Measurements from ENCODE around the gene UBE2O.

Gene UBE2O

DNA sequence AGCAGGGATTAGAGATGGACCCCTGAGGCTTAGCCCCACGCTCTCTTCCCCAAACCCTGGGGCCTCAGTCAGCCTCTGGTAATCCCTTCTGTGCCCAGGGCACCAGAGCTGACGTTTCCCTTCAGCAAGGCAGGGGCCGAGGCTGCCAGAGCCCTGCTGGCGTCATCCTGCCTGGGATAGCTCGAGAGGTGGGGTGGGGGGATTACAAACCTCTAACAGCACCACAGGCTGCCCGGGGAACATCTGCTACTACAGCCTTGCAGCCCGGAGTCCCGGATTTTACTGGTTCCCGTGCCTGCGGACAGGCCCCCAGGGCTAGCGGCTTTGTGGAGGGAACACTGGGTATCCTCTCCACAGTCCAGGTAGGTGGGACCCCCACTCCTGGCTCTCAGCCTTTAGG is 14.4 kb upstream of the UBE2O start, which contains the start of gene AANAT:
Gene AANAT, plus strand, starts transcription at position 238 of the 400 bp plus-strand sequence. CDS start 1,144 bp downstream, outside the sequence.
- no peak for DNase-seq (ENCODE audit: low read depth in 3 of 3)

DNA sequence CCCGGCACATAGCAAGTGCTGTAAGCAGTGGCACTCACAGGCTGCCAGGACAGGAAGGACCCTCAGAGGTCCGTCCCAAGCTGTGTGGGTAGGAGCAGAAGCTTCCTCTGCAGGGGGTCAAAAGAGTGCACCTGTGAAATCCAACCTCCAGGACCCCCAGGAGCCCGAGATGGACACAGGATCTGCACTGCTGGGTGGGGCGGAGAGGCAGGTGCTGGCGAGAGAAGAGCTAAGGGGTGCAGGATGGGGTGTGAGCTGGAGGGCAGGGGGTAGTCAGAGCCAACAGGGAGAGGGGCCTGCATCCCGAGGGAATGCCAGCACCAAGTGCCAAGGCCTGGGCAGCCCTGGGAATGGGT is 13.8 kb upstream of the UBE2O start:
- DNase-seq (ENCODE audit: low read depth in 3 of 3), result no peak

DNA sequence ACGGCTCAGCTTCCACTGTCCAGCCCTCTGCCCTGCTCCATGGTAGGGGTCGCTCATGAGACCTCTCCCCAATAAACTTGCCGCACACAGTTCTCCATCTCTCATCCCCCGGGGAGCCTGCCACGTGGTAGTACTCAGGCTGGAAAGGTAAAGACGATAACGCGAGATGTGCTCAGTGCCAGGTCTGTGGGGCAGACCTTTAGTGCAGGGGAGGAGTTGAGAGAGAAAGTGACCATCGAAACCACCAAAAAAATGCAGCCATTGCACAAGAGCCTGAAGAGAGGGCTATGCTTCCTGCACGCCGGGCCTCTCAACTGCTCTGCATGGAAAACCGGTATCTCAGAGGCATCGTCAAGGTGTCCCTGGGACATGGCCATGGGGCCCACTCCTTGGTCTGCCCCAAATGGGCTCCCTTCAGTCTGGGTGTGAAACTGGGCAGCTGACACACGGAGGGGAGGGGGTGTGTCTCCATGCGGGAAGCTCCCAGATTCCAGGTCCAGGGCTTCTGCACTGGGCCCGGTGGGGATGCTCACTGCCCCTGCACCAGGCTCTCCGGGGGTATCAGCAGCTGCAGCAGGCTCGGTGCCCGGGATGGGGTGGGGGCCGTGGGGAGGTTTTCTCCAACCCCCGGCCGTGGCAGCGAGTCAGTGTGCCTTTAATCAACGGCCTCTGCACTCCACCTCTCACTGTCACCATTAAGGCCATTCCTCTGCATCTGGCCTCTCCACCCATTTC is 9.8 kb upstream of the UBE2O start:
- DNase-seq (ENCODE audit: low read depth in 3 of 3), result no peak

DNA sequence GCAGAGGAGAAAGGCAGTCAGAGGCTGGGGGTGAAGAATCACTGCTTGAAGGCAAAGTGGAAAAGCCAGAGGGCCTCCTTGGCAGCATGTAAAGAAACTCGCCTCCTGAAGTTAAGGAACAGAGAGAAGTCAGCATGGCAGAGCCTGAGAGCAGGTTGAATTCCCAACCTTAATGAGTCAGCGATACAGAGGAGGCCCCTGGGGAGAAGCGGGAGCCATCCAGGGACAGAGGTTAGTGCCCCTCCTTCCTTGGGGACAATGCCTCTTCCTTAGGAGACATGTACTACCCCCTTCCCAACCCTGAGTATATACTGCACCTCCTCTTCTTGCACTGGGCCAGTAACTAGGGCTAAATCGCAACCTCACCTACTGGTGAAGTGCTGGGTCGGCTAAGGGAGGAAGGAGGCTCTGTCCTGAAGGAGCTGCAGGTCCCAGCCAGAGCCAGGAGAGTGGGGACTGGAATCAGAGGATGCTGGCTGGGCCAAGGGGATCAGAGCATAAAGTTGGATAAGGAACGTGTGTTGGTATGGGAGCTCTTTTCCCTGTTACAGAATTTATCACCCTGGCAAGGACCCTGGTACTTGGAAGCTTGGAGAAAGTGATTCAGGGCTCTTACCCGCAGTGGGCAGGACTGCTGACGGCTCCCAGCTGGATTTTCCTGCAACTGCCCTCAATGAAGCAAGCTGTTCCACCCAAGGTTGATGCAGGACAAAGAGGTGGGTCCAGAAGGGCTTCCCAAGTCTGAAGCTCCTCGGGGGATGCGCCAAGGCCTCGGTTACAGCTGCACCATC is 9.0 kb upstream of the UBE2O start:
- no peak for DNase-seq (ENCODE audit: low read depth in 3 of 3)

DNA sequence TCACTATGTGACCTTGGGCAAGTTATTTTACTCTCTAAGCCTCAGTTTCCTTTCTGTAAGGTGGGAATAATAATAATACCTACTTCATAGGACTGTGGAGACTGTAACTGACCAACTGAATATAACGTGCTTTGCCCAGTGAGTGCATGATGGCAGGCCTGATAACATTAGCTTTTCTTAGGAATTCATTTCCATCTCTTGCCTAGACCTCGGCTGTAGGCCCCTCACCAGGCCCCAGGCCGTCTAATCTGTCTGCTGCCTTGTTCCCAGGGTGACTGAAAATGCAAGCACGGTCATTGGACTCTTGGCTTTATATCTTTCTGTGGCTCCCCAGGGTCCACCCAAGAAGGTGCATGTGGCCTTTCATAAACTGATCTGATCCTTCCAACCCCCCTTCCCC is 6.7 kb upstream of the UBE2O start:
- no peak for DNase-seq (ENCODE audit: low read depth in 3 of 3)

DNA sequence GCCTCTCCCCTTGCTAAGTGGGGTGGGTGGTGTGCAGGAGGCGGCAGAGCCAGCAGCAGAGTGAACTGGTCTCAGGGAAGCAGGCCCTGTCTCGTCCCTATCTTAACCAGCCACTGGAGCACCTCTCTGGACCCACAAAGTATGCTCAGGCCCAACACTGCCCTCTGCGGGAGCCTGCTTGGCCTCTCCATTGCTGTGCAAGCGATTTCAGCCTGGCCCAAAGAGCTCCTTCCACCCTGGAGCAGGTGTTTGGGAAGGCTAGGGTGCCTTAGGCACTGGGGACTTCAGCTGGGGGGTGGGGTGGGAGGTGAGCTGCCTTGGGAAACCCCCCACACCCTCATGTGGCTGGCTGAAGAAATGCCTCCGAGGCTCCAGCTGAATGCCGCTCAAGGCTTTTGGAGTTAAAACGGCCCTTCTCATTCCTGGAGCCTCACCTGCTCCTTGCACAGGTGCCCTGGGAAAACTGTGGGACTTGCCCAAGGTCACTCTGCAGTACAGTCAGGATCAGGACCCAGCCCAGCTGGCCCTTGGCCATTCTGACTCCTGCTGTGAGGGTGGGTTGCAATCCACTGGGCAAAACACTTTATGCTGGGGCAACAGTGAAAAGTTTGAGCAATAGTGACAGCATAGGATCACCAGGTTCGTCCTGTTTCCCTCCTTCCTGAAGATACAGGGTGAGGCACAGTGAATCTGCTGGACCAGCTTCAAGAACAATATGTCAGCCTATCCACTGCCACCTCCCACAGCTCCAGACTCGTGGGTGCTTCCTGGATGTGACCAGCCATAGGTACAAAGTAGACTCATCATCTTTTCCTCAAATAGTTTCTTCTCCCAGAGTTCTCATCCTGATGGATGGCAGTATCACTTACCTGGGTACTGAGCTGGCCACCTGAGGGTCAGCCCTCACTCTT is 5.9 kb upstream of the UBE2O start:
- no peak for DNase-seq (ENCODE audit: low read depth in 3 of 3)

DNA sequence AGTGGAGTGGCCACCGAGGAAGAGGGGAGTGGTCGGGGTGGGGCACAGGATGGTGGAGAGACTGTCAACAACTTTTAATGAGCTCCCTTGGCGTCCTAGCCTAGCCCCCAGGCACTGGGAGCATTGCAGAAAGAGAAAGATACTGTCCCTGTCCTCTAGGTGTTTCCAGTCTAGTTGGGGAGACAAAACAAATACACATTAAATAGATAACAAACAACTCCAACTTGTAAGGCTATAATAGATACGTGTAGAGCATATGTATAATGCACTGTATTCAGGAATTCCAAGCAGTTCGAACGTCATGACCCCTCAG is 435 bp upstream of the UBE2O start:
- DNase-seq (ENCODE audit: low read depth in 3 of 3), result no peak

DNA sequence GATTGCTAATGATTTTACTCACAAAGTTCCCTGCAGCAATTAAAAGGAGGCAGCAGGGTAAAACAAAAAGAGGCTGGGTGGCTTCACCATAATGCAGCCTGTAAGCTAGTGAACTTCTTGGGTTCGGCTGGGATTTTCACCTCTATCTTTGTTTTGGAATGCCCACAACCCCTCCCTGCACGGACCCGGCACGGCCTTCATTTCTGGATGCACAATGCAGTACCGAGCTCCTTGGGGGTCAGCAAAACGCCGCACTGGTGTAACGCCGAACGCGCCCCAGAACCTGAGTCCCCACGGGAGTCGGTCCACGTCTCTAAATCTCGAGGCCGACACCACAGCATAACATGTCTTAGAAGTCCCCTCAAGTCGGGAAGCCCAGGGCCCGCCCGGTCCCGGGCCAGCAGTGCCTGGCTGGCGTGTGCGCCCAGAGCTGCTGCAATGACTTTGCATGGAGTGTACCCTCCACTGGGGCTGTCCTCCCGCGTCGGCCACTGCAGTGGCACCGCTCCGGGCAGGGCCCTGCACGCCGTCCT is 759 bp downstream of the UBE2O start:
- DNase-seq (ENCODE audit: low read depth in 3 of 3), result peak in 1 of 3 experiments; percentile 20

DNA sequence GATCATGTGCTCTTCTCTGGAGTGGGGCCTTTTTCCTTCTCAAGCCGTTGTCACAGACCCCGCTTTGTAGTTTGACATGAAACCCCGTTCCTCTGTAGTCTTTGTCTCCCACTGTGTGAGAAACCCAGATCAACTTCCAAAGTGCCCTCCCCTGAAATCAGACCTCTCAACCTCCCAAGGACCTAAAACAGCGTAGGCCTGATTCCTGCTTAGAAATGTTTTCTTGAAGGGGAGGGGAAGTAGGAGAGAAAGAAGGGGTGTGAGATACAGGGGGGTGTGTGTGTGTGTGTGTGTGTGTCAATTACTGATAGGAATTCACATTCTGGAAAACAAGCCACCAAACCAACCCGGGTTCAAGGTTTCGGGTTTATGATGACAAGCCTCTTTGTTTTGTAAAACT is 1.4 kb downstream of the UBE2O start:
- DNase-seq (ENCODE audit: low read depth in 3 of 3), result no peak

DNA sequence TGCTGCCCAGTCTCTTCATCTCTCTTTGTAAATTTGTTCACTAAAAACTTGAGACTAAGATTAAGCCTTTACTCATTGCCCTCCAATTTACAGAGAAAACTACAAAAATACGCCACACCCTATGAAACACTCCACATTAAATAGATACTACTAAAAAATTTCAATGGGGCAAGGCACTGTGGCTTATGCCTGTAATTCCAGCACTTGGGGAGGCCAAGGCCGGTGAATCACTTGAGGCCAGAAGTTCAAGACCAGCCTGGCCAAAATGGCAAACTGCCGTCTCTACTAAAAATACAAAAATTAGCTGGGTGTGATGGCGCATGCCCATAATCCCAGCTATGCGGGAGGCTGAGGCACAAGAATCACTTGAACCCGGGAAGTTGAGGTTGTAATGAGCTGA is 3.8 kb downstream of the UBE2O start:
- no peak for DNase-seq (ENCODE audit: low read depth in 3 of 3)

DNA sequence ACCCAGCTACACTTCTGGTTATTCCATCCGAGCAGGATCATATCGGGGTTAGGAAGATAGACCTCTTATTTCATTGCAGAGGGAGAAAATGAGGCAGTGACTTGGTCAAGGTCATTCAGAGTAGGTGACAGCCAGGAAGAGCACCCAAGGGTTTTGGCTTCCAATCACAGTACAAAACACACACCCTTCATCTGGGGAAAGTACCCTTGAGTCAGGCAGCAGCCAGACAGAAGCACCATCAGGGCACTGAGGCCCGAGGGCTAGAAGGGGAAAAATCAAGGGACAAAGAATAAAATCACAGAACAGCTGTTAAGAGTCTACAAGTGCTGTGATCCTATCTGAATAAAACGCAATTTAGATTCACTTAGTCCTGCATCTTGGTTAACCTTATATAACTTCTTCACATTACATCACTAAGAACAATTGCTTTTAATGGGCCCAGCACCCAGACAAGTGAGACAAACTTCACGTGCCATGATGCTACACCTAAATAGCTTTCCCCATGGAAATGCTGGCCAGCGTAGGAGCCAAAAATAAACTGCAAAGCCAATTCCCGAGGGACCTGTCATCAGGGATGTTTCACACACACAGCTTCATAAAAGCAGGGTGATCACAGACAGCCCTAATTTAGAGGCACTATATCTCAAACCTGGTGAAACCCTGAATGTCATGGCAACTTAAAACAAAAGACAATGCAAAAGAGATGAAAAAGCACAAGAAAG is 4.9 kb downstream of the UBE2O start:
- DNase-seq (ENCODE audit: low read depth in 3 of 3), result no peak

DNA sequence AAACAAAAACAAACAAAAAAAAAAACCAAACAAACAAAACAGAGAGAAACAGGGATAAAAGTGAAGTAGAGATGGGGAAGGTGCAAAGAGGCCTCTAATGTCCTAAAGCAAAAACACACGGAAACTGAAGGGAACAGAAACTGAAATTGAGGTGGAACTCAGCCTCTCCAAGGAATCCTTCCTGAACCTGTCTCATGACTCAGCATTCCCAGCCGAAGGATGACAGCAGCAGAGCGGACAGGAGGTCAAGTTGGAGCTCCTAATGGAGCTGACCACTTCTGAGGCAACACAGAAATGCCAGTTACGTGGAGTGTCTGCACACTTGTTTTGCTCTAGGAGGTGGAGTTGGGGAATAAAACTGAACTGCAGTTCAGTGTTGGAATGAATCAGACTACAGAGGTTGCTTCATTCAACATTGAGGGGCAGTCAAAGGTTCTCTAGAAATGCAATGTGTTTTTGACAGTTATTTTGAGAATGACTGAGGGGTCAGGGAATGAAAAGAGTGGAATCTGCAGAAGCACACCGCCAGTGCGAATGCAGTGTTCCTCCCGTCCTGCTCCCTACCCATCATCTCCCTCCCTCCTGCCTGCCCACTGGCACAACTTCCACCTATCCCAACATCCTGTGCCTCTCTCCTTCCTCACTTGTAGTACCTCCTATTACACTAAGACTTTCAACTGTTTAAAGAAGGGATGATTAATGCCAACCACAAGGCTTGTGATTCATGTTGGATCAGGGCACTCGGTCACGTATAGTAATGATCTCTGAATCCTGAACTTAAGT is 6.3 kb downstream of the UBE2O start:
- no peak for DNase-seq (ENCODE audit: low read depth in 3 of 3)

DNA sequence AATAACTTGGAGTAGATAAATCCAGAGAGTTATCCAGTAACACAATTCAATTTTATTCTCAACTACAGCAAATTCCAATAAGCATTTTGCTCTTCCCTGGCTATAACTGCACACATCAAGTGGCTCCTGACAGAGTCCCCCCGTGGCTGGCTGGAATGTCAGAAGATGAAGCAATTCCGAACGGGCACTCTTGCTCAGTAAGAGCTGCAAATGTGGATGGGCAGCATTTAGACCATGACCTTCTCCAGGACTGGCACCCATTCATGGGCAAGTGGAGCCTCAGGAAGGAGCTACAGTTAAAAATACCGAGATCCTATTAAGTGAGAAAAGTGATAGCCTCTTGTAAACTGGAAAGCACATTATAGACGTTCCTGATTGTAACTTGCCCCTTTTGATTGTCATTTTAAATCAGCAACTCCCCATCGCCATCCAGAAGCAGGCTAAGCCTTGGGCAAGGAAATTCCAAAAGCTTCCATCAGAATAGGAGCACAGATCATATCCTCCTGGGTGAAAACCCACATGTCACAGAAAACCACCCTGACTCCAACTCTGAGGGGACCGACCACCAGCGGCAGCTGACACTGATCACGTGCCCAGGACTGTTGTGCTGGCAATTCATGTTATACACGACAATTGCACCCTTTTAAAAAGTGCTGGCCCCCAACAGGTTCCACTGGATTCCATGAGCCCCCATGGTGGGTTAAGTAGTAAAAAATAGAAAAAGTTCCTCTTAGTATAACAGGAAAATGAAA is 7.1 kb downstream of the UBE2O start:
- DNase-seq (ENCODE audit: low read depth in 3 of 3), result no peak

DNA sequence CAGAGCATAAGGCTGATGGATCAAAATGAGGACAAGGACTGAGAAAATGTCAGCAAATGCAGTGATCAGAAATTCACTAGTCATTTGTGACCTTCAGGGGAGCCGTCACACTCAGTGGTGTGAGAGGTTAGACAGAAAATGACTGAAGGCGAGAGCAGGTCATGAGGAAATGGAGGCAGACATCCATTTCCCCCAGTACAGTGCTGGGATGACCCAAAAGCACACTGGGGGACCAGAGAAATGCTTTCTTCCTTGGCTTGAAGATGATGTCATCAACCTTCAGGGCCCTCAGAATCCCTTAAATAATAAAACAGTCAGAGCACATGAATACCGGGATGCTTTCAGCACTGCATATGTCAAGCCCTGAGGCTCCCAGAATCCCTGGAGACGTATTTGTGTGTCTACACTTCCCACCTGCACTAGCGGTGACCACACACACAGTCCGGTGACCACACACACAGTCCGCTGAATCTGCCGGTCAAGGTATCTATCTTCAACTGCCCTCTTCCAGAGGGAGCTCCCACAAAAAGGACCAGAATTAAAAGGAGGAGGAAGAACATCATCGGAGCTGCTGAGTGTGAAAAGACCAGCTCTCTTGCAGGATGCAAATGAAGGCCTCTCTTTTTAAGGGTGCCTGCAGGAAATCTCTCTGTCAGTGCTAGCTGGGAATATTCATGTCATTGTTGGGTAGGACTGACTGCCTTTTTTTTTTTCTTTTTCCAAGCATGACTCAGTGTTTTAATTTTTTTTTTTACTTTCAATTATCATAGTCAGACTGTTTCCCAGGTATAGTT is 8.2 kb downstream of the UBE2O start:
- DNase-seq (ENCODE audit: low read depth in 3 of 3), result no peak

DNA sequence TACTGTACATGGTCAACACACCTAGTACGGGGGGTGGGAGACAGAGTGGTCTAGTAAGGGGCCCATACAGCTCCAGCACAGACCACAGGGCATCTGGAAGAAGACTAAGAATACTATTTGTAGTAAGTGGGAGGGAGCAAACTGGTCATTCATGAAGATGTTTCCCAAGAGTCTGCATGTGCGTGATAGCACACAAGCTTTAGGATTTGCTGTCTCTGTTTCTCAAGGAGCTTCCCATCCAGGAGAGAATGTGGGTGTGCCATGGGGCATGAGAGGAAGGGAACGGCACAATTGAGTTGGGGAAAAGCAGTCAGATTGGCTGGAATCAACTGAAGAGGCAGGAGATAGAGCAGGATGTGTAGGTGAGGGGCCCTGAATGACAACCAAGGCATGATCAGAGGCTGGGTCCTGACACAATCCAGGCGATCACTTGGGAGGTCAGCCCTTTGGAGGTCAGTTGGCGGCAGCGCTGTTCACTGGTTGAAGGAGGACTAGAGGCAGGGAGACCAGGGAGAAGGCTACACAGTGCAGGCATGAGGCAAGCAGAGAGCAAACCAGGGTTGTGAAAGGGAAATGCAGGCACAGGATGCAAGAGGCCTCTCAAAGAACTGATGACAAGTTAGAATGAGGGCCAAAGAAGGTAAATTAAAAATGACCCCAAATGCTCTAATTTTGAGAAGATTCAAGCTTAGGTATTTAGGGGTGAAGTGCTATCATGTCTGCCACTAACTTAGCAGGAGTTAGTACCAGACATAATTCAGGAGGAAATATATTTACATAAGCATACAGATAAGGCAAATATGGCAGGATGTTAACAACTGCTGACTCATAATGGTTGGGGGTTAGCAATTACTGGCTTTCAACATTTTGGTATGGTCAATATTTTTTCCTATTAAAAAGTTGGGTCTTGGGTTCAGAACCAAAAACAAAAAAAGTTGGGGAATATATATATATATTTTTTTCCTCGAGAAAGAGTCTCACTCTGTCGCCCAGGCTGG is 10.3 kb downstream of the UBE2O start:
- no peak for DNase-seq (ENCODE audit: low read depth in 3 of 3)

DNA sequence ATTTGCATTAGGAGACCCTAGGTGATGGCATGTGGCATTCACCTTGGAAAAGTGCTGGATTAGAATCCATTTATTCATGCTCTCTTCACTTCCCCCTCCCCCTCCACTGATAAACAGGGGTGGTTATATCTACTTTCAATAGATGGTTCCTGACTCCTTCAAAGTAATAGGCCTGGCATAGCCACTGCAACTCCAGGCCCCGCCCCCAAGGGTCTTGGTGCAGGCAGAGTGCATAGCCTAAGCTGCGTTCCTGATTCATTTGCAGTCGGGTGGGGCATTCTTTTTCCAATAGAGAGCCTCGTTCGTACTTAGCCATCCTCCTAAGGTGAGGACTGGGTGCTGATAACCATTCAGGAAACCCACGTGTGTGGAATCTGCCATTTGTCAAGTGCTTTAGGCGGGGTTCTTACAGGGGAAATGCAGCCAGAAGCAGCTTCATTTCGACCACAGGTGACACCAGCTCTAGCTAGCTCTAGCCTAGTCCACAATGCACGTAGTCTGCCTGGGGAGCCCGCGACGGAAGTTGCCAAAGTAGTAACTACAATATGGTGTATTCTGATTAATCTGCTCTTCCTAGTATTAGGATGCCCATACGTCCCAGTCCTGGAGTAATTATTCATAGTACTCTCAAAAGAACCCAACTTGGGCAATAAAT is 11.1 kb downstream of the UBE2O start:
- DNase-seq (ENCODE audit: low read depth in 3 of 3), result no peak

DNA sequence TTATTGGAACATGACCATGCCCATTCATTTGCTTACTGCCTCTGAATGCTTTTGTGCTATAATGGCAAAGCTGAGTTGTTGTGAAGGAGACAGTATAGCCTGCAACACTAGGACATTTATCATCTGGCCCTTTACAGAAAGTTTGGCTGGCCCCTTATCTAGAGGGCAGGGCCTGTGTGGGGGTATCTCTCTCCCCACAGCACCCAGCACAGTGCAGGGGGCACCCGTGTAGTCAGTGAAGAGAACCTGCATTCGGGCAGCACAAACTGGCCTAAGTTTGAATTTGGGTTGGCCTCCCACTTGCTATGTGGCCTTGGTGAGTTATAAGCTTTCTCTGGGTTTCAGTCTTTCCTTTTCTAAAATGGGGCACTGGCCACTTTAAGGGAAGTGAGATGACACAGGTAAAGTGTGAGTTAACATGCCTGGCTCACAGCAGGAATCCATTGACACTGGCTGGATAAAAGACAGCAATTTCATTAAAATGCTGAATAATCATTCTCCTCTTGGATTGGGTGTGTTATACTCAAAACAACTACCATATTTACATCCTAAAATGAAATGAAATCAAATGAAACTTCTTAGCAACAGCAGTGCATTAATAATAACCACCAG is 12.1 kb downstream of the UBE2O start:
- no peak for DNase-seq (ENCODE audit: low read depth in 3 of 3)

Data from stimulated activated CD4-positive, alpha-beta T cell treated with anti-CD3 and anti-CD28 coated beads, TNF-alpha, amount 100 ng/mL, for 24 hours (primary cell).